ENCODE data around the gene TXNIP. TPM values are rescaled to one million over a fixed set of nuclear protein-coding genes. Genes with fewer than 3 reads are reported as not detected.

TXNIP gene
- total RNA-seq, 1 donor from 2014 or later, result 213 TPM

DNA sequence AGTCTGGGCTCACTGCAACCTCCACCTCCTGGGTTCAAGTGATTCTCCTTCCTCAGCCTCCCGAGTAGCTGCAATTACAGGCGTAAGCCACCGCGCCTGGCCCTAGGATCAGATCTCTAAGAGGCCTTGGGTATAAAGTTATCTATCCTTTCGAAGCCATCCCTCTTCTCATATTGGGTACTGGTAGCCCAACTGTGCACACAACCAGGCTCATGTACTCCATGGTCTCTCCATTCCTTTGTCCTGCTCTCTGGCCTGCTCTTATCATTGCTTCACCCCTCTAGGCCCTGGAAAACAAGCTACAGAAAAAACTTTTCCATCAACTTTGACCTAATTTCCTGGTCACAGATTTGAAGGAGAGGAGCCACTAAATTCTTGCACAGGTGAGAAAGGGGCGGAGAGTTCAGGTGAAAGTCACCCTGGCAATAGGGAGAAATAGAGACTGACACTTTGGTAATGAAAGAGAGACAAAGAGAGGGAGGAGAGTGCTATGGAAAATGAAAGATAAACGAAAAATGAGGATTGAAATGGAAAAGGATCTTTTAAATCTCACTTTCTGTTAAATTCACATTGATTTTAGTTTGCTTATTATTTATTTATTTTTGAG lies 6.0 kb downstream of the TXNIP start:
- Histone ChIP-seq H3K4me2 (no peak overlapping the region), H3K79me2 (ENCODE audit: low read depth) (peaks cover 12% of the 10 kb centered on the region), H2AFZ (replicated peaks) (no peak overlapping the region), H3F3A (ENCODE audit: low read depth) (peaks cover 33% of the 10 kb centered on the region), H3K27me3 (peaks cover 4% of the 10 kb centered on the region), H3K36me3 (peaks cover 17% of the 10 kb centered on the region), H4K20me1 (ENCODE audit: low read depth) (peaks cover 39% of the 10 kb centered on the region), H3K27ac (no peak overlapping the region), H3K9ac (no peak overlapping the region), H3K4me1 (peaks cover 22% of the 10 kb centered on the region), H3K4me3 (no peak overlapping the region), H3K9me3 (ENCODE audit: low read depth) (no peaks in the 10 kb centered on the region)
- H3K27ac Mint-ChIP-seq, result no peak overlapping the region
- H3K27me3 Mint-ChIP-seq (ENCODE audit: insufficient read depth, low read depth), result peaks cover 6% of the 10 kb centered on the region
- H3K9me3 Mint-ChIP-seq, result peaks cover 2% of the 10 kb centered on the region
- no peak overlapping the region for H3K4me3 Mint-ChIP-seq
- no peak for TF ChIP-seq EZH2phosphoT487 (IDR thresholded peaks at IDR 0.05)
- no peak for TF ChIP-seq CTCF (IDR thresholded peaks at IDR 0.05)
- no peak for TF ChIP-seq EZH2 (IDR thresholded peaks at IDR 0.05)
- H3K4me1 Mint-ChIP-seq, result peaks cover 52% of the 10 kb centered on the region
- H3K36me3 Mint-ChIP-seq, result peaks cover 33% of the 10 kb centered on the region
- DNase-seq (ENCODE audit: low spot score), result no peak

DNA sequence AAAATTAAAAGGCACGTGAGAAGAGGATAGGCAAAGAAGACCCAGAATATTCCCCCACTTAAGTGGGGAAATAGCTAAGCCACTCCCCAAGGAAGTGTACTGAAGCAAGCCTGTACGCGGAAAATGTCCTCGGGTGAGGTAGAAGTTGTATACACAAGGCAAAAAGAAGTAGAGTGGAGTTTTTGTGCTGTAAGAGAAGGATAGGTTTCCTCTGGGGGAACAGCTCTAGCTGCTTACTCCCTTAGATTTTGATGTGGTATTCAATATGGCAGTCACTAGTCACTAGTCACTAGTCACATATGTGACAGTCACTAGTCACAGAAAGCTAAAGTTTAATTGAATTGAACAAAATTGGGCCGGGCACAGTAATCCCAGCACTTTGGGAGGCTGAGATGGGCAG lies 7.6 kb downstream of the TXNIP start:
- TF ChIP-seq CTCF (IDR thresholded peaks at IDR 0.05), result no peak
- no peak for TF ChIP-seq EZH2 (IDR thresholded peaks at IDR 0.05)
- no peak for TF ChIP-seq EZH2phosphoT487 (IDR thresholded peaks at IDR 0.05)
- Mint-ChIP-seq H3K4me3 (no peak overlapping the region), H3K4me1 (peaks cover 47% of the 10 kb centered on the region), H3K36me3 (peaks cover 17% of the 10 kb centered on the region), H3K27me3 (ENCODE audit: insufficient read depth, low read depth) (peaks cover 2% of the 10 kb centered on the region), H3K9me3 (no peaks in the 10 kb centered on the region), H3K27ac (peak overlapping the region; percentile 16)
- no peak overlapping the region for H3K9ac ChIP-seq
- DNase-seq (ENCODE audit: low spot score), result no peak
- H4K20me1 ChIP-seq (ENCODE audit: low read depth), result peaks cover 24% of the 10 kb centered on the region
- no peak overlapping the region for H3K4me2 ChIP-seq
- peaks cover 8% of the 10 kb centered on the region for H3K36me3 ChIP-seq
- no peaks in the 10 kb centered on the region for H3K9me3 ChIP-seq (ENCODE audit: low read depth)
- H3F3A ChIP-seq (ENCODE audit: low read depth), result peaks cover 28% of the 10 kb centered on the region
- H3K4me3 ChIP-seq, result no peak overlapping the region
- H3K4me1 ChIP-seq, result peaks cover 17% of the 10 kb centered on the region
- no peaks in the 10 kb centered on the region for H3K27me3 ChIP-seq
- no peaks in the 10 kb centered on the region for H3K79me2 ChIP-seq (ENCODE audit: low read depth)
- H3K27ac ChIP-seq, result no peak overlapping the region
- H2AFZ ChIP-seq (replicated peaks), result no peak overlapping the region

DNA sequence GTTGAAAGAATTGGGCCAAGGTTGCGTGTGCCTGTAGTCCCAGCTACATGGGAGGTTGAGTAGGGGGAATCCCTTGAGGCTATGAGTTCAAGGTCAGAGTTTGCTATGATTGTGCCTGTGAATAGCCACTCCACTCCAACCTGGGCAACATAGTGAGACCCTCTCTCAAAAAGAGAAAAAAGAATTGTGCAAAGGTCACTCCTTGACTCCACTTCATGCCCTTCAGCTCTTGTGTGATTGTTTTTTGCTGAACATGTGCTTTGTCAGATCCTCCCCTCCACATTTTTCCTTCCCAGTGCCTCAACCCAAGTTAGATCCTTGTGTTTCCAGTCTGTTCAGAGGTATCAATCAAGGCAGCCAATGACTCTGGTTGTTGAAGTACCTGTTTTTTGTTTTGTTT lies 8.5 kb downstream of the TXNIP start:
- Mint-ChIP-seq H3K27ac (peak overlapping the region; percentile 43), H3K27me3 (ENCODE audit: insufficient read depth, low read depth) (peaks cover 2% of the 10 kb centered on the region), H3K4me3 (no peak overlapping the region), H3K4me1 (peaks cover 38% of the 10 kb centered on the region), H3K36me3 (peaks cover 9% of the 10 kb centered on the region), H3K9me3 (no peaks in the 10 kb centered on the region)
- Histone ChIP-seq H2AFZ (replicated peaks) (no peak overlapping the region), H3K27me3 (no peaks in the 10 kb centered on the region), H3F3A (ENCODE audit: low read depth) (peaks cover 21% of the 10 kb centered on the region), H3K9me3 (ENCODE audit: low read depth) (no peaks in the 10 kb centered on the region), H3K27ac (no peak overlapping the region), H3K4me1 (peaks cover 9% of the 10 kb centered on the region), H3K4me2 (no peak overlapping the region), H3K79me2 (ENCODE audit: low read depth) (no peaks in the 10 kb centered on the region), H4K20me1 (ENCODE audit: low read depth) (peaks cover 15% of the 10 kb centered on the region), H3K36me3 (no peaks in the 10 kb centered on the region), H3K9ac (no peak overlapping the region), H3K4me3 (no peak overlapping the region)
- no peak for TF ChIP-seq EZH2phosphoT487 (IDR thresholded peaks at IDR 0.05)
- TF ChIP-seq CTCF (IDR thresholded peaks at IDR 0.05), result no peak
- TF ChIP-seq EZH2 (IDR thresholded peaks at IDR 0.05), result no peak
- no peak for DNase-seq (ENCODE audit: low spot score)

Measured in neural progenitor cell (in vitro differentiated cells).